NAMALWA (cell line): ENCODE results near the gene OR5L2.
"Not testable (repeated sequence)": the region's sequence is repeated elsewhere in the genome, so short reads cannot be mapped to it uniquely, and the experiment has no call there.

ENCODE experiments used
- DNase-seq: peaks from one replicate; pipeline ENCODE4 v3.0.0-alpha.2; 2015; ENCODE audit warnings: low spot score

Gene OR5L2

DNA sequence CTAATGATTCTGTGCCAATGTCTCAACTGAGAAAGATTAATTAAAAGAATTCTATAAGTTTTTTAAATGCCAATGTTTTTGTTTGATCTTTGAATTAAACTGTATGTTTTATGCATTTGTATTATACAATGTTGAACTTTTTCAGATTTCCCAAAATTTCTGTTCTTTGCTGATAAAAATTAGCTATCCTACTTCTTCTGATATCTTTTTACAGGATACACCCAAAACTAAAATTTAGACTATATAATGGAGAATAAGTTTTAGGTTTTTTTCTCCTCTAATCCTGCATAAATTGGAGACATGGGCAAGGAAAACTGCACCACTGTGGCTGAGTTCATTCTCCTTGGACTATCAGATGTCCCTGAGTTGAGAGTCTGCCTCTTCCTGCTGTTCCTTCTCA, at the start of gene OR5L2:
OR5L2 (plus strand) TSS at position 301 of the 400 bp plus-strand sequence; CDS start at position 301, 0 bp downstream.
- no peak for DNase-seq

DNA sequence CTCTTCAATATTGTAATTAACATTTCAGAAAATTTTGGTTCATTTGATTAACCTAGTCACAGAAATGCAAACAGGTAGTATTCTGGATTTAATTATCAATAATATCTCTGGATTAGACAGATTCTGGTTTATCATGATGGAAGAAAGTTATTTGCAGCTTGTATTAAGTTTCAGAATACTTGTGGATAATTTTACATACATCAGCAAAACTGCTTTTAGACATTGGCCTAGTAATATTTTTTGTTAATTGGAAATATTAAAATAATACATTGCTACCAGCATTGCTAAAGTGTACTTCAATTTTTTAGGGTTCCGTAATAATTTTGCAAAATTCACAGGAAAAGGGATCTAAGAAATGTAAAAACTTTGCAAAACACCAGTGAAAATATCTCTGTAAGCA, 35.4 kb upstream of the OR5L2 start:
- DNase-seq = no peak

DNA sequence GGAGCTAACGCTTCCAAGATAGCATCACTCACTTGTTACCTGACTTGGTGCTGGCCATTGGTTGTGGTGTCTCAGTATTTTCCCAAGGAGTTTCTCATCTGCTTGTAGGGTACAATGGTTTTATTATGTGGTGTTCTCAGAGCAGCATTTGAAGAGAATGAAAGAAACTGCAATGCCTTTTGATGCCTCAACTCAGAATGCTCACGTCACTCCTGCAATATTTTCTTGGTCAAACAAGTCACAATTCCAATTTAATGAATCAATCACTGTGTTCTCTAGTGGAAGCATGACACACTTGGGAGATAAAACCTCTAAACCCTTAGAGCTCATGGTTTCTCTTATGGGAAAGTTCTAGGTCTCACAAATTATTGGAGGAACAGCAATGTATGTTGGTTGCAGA, 33.7 kb upstream of the OR5L2 start:
- DNase-seq = no peak

DNA sequence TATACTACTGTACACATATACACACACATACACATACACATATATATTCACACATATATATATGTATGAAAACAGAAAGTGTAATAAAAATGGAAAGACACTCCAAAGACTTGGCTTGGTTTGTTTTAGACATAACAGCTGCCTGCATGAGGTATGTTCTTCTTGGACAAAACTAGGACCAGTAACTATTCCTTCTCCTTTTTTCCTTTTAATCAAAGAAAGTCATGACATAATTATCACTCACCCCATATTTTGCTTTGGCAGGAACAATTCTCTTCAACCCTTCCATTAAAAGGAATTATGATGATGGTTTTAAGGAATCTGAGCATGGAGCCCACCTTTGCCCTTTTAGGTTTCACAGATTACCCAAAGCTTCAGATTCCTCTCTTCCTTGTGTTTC, 31.8 kb upstream of the OR5L2 start, which contains the start of gene OR5D14:
OR5D14 (plus strand) TSS at position 301 of the 400 bp plus-strand sequence; CDS start at position 301, 0 bp downstream.
- DNase-seq = no peak

DNA sequence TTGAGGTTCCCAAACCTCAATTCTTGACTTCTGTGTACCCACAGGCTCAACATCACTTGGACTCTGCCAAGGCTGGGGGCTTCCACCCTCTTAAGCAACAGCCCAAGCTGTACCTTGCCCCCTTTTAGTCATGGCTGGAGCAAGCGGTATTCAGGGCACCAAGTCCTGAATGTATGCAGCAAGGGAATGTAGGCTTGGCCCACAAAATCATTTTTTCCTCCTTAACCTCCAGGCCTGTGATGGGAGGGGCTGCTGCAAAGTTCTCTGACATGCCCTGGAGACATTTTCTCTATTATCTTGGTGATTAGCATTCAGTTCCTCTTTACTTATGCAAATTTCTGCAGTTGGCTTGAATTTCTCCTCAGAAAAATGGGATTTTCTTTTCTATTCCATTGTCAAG, 20.8 kb upstream of the OR5L2 start:
- no peak for DNase-seq

DNA sequence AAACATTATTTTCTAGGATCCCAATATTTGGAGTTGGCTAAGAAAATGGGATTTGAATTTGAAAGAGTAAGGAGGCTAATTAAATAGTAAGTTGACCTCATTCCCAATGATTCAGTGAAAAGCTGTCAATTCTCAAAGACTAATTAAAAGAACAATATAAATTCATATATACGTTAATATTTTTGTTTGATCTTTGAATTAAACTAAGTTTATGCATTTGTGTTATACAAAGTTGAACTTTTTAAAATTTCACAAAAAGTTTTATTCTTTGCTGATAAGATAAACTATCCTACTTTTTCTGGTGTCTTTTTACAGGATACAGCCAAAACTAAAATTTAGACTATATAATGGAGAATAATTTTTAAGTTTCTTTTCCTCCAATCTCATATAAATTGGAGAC, 16.0 kb upstream of the OR5L2 start, which contains the start of gene OR5L1:
OR5L1 (plus strand) TSS at position 301 of the 400 bp plus-strand sequence. CDS start 100 bp downstream, outside the sequence.
- no peak for DNase-seq

DNA sequence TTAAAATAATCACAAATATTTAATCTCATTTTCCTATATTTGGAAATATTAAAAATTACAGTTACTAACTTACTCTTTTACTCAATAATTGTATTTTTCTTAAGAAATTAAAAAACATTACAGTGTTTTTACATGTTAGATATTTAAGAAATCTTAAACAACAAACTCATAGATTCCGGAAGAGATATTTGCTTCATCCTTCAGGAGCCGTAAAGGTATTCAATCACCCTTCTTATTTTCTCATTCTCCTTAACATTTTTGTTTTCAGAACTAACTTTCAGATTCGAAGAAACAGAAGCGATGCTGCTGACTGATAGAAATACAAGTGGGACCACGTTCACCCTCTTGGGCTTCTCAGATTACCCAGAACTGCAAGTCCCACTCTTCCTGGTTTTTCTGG, 7.7 kb upstream of the OR5L2 start, which contains the start of gene OR5D18:
OR5D18 (plus strand) TSS at position 301 of the 400 bp plus-strand sequence; CDS start at position 301, 0 bp downstream.
- DNase-seq = no peak

DNA sequence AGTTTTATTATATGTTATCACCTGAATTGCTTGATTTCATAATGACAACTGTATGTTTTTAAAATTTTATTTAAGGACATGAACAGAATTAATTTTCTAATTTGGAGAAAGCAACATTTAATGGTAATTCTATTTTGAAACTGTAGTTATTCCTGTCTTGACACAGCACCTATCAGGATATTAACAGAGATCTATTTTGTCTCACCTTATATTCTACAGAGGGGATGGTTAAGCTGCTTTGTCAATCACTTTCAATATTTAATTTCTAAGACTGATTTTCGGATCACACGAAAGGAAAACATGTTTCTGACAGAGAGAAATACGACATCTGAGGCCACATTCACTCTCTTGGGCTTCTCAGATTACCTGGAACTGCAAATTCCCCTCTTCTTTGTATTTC, 11.4 kb downstream of the OR5L2 start, which contains the start of gene OR5D16:
OR5D16 (plus strand) TSS at position 301 of the 400 bp plus-strand sequence; CDS start at position 301, 0 bp downstream.
- DNase-seq = no peak

DNA sequence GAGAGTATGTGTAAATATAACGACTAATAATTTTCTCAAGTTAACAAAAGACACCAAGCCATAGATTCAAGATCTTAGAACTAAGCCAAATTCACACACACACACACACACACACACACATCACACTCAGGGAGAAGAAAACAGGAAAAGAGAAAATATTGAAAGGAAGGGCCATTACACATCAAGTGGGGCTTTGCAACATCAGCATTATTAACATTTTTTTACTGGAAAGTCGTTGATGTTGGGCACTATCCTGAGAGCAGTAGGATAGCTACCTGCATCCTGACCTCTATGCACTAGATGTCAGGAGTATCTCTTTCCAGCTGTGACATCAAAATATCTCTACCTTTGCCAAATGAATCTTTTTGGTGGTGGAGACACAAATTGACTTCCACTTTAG, 20.4 kb downstream of the OR5L2 start:
- no peak for DNase-seq

DNA sequence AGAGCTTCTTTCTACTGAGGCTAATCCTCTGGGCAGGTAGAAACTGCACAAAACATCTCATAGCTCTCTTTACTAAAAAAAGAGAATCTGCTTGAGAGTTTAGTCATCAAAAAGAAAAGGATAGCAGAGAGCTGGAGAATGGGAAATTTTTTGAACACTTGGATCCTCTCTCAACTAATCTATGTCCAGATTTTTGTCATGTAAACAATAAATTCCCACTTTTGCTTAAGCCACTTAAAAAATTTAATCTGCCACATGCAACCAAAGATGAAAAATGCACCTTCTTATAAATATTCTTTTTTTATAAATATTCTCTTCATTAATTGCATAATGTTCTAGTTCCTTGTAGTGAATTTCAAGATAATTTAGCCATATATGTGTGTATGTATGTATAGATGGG, 22.0 kb downstream of the OR5L2 start:
- DNase-seq = no peak

DNA sequence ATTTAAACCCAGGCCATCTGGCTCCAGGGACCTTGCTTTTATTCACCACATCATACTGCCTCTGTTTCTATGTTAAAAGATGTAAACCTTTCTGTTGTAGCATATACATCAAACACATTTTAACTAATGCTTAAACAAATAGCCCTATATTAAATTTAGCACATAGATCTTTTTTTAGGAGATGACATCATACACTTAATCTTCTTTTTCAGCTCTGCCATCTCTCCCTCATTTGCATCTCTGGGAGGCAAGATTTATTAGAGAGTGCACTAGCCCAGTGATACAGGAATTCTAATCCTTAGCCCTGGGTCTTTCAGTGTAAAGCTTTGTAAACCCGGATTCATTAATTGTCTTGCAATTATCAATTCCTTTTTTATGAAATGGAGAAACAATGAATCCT, 25.1 kb downstream of the OR5L2 start:
- DNase-seq = no peak

DNA sequence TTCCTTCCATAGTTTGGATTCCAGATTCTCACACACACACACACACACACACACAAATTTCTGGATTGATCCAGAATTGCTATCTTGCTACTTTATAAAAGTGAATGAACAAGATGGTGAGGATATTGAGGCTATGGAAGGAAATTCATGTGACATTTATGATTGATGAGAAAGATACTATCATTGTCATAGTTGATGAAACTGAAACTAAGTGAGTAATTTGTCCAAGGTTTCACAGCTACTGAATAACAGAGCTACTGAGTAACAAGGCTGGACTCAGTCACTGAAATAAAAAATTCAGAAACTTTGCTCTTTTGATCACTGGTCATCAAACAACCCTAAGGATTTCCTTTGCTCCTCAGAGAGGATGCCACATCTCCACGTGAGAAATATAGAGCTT, 27.7 kb downstream of the OR5L2 start:
- no peak for DNase-seq

DNA sequence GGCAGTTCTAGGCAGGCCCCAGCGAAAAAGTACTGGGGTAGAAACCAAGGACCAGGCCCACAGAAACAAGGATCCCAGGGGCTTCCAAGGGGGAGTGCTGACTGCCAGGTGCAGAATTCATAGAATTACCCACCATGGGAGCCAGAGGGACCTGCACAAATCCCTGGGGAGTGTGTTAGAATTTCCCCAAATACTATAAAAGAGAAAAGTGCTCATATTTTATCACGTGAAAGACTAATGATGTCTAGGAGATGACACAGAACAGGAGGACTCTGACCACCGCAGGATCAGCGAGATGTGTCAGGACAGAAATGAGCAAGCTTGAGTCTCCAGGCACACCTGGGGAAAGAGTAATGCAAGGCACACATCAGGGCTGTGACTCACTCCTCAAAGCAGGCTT, 40.3 kb downstream of the OR5L2 start:
- DNase-seq = not testable (repeated sequence)

DNA sequence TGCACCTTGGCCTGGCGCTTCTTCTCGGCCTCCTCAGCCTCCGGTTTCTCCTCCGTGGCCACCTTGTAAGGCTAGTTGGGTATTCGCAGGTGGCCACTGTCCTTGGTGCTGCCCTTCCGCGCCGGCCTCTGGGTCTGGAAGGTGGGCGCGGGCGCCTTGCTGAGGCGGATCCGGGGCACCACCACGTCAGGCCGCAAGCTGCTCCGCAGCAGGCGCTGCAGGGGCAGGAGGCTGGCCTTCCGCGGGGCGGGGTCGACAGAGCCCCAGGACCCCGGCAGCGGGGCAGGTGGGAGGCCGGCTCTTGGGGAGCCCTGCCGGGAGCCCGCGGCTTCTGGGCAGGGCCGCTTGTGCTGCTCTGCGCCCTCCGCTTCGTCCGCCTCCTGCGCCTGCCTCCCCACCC, 45.7 kb downstream of the OR5L2 start:
- DNase-seq = not testable (repeated sequence)

DNA sequence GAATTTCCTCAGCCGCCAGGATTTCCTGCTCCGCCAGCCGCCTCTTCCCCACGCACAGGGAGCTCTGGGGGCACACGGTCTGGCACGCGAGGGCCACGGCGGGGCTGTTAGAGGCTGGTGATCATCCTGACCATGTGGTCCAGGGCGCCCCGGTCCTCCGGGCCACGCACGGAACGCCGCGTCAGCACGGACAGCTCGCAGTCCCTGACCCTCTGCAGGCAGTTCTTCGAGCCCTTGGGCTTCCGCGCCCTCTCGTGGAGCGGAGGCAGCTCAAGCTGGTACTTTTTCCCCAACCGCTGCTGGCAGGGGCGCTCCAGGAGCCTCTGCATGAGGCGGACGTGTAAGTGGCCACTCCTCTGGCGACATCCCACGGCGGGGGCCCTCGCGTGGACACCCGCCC, 46.1 kb downstream of the OR5L2 start:
- not testable (repeated sequence) for DNase-seq
